ENCODE data around the gene PGF.

The PGF gene

DNA sequence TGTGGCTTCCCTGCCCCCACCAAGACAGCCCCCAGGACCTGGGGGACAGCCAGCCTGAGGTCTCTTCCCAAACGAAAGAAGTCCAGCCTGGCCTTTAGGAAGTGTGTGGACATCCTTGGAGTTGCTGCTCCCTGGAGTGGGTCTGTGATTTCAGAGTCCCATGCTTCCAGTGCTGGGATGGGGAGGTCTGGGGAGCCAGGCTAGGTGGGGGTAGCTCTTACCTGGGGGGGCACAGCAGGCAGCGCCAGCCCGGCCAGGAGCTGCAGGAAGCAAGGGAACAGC, 509 bp downstream of the PGF start:
- DNase-seq, result no peak

DNA sequence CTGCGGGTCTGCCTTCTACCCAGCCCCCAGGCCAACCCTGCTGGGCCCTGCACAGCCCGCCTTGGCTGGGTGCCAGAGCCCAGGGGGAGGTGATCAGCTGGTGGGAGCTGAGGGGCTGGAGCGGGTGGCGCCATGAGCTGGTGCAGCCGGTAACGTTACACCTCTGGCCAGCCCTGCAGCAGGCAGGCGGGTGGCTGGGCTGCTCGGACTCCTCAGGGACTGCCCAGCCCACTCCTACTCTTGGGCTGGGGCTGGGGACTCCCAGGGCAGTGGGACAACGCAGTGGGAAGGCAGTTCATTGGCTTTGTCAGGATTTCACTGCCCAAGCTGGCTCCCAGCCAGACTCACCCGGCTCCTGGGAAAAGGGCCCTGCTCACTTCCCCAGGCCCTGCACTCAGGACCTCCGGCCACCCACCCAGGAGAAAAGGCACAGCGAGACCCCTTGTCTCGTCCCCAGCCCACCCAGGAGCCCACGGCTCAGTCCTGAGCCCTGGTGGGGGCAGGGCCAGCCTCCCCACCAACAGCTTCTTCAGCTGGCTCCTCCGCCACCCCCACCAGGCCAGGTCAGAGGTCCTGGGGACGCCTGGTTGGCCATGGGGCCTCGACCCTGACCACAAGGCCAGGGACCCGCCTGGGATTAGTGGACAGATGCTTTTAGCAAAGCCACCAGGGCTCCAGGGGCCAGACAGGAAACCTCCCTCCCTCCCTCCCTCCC, 1.0 kb downstream of the PGF start:
- no peak for DNase-seq

DNA sequence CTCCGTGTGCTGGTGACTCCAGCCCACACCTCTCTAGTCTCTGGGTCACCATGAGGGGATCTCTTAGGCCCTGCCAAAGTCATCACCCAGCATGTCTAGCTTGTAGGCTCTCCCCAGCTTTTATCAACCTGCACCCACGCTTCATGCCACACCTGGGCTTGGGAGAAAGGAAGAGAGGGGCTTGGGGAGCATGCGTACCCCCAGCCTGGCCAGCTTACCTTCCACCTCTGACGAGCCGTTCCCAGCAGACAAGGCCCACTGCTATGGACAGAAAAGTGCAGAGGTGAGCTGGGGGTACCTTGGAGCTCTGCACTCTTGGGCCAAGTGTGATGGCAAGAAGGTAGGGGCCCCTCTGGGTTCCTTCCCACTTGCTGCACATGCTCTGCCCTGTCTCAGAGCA, 1.7 kb downstream of the PGF start:
- no peak for DNase-seq

DNA sequence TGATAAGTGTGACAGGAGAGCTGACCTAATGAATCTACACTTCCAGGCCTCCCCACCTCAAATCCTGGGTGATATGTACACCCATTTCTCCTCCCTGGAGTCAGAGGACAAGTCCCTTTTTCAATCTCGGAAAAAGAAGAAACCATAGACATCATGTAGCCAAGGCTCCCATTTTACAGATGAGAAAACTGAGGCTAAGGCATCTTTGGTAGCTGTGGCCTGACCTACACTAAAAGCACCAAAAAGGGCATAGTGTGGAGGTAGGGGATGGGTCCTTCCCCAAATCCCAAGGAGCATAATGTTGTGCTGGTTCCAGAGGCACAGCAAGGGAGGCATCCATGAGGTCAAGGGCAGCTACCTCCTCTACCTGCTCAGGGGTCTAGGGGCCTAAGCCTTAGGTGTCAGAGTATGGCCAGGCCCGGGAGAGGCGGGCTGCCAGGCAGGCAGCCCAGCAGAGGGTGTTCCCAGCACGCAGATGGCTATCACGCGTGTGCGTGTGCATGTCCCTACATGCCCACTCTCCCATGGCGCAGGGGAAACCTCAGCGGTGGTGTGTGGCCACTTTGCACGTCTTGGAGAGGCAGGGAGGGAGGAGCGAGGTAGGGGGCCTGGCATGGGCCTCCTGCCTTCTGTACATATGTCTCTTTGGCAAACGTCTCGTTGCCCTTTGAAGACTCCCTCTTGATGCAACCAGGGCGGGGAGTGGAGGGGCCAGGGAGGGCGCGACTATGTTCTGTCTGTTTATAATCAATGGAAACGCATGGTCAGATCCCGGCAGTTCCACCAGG, 2.5 kb downstream of the PGF start:
- no peak for DNase-seq

DNA sequence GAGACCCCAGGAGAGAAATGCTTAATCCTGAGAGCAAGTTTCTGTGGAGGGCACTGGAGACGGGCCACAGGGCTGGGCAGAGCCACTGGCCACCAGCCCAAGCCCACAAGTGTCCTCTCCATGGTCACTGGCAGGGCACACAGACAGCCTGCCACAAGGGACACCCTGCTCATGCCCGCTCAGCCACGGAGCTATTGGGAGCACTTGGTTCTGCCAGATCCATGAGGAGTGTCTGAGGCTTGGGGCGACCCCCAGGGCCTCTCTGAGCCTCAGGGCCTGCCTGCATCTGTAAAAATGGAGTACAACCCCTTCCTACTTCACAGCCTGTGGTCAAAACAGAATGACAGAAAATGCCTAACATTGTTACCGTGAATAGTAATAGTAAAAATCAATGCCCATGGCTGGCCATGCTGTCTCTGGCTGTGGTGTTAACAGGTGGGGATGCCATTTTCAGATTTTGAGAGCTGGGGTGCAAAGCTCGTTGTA, 3.2 kb downstream of the PGF start:
- DNase-seq, result no peak

DNA sequence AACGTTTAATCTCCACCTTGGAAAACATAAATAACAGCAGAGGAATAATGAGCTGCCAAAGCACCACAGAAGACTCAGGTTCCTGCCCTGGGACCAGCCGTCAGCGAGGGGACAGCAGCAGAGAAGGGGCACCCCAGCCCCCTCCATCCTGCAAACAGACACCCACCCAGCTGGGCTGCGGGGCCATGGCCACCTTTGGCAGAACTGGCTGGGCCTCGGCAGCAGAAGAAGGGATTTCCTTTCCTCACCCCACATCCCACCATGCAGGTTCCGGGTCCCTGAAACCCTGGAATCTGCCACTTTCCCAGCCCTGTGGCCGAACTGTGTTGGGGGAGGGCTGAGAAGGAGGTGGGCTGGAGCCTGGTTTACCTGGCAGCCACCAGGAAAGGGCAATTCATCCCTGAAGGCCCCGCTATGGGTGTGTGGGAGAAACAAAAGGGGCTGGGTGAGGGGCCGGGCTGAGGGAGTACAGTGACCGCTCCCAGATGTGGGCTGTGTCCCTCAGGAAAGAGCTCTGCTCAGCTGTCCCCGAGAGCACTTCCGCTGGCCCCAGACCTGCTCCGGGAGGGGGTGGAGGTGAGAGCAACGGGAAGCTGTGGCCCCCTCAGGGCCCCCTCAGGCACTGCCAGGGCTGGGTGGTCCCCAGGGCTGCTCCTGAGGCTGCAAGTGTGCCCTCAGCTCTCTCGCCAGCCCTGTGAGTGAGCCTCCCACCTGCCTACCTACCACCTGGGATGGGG, 3.8 kb downstream of the PGF start:
- no peak for DNase-seq

DNA sequence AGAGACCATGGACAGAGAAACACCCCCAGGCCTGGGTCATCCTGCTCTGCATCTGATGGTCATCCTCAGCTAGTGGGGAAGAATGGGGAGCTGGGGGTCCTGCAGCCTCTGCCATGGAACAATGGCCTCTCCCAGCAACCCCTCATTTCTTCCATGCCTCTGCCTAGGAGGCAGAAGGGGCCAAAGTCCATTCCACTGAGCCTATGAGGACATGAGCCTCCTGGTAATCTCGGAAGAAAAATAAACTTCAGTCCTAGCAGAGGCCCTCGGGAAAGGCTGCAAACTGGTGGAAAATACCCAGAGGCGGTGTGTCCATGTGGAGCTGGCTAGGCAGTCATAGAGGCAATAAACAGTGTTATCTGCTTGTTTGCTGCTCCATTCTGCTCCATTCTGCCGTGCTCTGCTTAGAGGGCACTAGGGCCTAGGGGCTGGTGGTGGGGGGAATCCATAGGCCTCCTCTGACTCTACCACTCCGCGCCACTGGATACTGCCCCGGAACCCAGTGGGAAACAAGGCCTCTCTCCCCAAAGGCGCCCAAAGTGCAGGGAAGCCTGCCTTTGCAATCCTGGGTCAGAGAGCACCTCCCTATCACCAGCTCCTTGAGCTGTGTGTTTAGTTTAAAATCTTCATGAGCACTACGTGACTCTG, 4.5 kb downstream of the PGF start:
- no peak for DNase-seq

DNA sequence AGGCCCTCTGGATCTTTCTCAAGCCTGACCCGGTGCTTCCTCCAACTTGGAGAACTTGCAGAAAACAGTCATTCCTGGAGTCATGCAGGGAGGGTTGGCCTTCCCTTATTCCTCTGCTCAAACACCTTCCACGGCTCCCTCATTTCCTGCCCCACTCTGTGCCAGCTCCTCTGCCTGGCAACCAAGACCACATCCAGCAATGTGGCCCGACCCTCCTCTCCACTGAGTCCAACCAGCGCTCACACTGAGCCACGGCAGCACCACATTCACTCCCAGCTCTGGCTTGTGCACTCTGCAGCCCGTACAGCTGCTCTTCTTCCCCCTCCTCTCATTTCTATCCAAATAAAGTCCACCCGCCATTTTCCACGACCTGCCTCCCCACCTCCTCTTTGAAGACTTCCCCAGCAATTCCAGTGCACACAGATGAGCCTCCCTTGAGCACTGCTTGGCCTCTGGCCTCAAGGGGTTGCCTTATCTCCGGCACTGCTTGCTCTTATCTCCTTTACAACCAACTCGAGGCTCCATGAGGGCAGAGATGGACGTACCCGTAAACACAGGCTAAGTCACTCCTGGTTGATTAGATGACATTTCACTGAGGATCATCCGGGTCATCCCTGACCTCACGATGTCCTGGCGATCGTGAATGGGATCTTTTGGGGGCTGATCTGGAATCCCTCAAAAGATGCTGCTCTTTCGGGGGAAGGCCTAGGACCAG, 5.4 kb downstream of the PGF start:
- DNase-seq, result no peak

DNA sequence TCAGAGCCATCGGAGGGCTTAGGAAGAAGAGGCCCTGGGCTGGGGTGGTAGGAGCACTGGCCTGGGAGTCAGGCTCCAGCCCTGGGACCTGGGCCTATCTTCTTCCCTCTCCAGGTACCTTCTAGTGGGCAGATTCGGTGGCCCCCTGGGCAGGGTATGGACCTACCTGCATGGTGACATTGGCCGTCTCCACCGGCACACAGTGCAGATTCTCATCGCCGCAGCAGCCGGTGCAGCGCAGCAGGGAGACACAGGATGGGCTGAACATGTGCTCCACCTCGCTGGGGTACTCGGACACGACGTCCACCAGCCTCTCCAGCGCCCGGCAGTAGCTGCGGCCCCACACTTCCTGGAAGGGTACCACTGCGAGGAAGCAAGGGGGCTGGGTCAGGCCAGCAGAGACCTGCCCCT, 6.2 kb downstream of the PGF start:
- no peak for DNase-seq

DNA sequence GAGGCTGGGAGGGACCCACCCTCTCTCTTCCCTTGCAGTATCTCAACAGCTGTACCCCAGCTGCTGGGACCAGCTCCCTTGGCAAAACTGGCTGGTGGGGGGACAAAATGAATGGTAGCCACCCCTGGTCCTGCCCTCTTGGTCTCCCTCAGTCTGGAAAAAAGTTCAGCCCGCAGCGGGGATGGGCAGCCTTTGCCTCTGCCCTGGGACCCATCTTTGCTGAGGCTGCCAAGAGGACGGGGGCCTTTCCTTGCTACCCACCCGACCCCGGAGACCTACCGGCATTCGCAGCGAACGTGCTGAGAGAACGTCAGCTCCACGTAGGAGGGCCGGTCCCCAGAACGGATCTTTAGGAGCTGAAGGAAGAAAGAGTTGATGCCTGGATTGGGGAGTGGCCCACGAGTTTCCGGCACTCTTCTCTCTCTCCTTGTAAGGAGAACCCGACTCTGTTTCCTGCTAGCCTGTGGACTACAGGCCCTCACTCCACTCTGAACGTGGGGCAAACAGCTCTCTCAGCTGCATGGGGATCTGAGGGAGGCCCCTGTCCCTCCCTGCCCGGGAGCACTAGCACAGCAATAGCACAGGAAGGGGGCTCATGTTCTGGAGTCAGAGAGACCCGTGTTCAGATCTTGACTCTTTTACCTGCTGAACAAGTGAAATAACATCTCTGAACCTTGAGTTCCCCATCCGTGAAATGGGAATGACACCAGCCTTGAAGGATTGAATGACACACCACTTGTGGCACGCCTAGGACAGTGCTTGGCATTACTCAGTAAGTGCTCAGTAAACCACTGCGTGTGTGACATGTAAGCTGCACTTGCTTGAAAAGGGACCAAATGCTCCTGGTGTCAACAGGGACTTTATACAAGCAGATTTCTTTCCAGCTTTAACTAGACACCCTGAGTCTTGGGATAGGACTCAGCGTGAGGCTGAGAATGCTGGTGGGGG, 6.9 kb downstream of the PGF start:
- DNase-seq, result no peak

DNA sequence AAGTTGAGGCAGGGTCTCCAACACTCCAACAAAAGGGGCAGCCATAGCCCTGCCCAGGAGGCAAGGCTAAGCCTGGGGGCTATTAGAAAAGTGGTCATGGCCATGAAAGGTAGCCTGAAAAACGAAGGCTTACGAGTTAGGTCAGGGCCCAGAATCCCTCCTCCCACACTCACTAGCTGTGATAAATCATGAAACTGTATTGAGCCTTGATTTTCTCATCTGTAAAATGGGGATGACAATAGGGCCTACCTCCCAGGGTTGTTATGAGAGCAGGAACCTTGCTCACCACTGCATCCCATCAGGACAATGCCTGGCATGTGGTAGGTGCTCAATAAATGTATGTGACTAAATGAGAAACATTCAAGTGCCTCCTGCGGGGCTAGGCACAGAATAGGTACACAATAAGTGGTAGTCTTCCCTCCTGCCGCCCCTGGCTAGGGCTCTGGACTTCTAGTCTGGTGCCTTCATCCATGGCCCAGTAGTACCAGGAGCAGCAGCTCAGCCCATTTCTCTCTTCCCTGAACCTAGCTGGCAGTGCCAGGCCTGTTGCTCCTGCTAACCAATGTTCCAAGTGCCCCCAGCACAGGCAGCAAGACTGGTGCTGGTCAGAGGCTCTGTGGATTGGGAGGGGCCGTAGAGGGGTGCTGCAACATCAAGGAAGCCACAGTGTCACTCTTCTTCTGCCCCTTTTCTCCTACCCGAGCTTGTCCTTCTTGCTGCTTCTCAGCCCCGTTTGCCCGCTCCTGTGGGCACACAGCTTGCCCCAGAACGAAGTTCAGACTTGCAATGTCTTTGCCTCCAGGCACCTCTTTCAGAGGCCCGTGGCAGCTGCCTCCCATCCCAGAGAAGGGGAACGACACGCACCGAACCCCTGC, 7.8 kb downstream of the PGF start:
- no peak for DNase-seq

DNA sequence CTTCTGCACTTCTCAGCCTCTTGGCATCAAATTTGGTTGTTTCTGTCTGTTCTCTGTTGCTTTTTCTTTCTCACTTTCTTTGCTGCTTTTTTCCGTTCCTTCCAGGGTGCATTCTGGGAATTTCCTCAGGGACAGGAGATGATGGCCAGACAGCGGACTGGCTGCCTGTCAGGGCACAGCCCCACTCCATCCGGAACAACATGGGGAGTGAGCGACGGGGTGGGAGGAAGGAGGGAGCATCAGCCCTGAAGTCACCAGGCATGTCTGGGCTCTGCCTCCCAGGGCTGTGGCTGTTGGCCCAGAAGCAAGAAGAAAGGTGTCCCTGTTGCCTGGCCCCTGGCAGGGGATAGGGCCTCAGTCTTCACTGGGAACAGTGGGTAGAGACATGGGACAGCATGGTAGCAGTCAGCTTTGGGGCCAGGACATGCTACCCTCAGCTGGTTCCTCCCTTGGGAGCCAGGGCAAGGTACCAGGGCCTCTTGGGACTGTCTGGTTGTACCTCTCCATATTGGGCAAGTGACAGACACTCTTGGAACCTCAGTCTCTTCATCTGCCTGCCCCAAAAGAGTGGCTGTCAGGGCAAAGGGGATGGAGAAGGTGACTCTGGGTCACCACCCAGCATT, 8.6 kb downstream of the PGF start:
- no peak for DNase-seq

DNA sequence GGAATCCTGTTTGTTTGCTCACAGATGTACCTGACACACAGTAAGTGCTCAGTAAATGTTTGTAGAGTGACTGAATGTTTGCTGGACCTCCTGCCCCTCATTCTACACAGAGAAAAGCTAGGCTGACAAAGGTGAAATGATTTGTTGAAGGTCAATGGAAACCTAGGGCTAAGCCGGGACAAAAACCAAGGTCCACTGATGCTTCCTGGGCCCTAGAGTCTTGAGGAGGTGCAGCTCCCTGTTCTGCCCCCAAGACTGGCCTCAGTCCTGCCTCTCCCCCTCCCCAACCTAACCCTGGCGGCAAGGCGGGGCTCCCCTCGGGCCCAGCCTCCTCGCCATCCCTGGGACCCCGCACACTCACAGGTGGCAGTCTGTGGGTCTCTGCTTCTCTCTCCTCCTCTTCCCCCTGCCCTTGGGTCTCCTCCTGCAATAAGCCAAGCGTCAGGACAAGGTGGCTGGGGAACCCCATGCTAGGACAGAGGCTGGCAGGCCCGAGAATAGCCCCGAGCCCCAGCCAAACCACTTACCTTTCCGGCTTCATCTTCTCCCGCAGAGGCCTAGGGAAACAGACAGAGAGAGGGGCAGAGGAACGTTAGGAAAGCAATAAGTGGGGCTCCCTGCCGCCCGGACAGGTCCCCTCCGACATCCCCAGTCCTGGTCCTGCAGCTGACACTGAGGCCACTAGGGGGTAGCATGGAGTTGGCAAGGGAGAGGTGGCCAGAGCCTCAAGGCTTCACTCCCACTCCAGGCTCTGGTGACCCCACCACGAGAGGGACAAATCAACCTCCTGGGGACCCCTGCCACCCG, 9.3 kb downstream of the PGF start:
- peak; percentile 73 for DNase-seq

DNA sequence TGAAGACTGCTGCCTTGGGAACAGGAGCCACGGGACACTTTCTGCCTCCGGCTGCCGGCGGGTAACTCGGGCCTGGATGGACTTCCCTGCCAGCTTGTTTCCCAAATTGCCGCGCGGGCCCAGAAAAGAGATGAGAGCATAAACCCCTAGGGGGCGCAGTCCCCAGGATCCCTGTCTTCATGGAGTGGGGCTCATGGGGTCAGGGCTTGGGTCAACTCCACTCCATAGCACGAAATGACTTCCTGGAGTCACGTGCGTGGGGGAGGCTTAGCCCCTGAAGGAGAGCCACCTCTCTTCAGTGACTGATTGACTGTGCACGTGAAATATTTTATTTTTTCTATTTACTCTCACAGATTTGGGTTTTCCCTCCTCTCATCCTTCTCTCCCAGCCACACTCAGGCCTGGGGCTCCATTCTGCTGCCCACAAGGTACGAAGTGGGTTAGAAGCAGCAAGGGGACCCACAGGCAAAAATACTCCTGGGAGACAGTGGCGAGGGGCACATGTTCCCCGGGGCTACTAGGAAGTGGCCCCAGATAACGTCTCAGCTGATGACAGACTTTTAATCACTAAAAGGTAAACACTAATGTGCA, 10.0 kb downstream of the PGF start:
- no peak for DNase-seq

DNA sequence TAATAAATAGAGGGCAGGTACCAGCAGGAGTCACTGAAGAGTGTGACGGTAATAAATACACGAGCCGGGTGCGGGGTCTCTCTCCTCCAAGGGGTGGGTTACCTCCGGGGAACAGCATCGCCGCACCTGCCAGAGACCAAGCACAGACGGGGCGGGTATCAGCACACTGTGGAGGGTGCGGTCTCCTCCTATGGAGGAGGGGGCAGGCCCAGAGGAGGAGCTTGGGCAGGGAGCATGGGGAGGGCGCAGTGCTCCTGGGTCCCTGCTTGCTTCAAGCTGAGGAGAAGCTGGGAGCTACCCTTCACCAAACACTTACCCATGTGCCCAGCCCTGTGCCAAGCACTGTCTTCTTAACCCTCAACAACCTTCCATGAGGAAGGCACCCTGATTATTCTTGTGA, 12.8 kb downstream of the PGF start:
- DNase-seq, result no peak

DNA sequence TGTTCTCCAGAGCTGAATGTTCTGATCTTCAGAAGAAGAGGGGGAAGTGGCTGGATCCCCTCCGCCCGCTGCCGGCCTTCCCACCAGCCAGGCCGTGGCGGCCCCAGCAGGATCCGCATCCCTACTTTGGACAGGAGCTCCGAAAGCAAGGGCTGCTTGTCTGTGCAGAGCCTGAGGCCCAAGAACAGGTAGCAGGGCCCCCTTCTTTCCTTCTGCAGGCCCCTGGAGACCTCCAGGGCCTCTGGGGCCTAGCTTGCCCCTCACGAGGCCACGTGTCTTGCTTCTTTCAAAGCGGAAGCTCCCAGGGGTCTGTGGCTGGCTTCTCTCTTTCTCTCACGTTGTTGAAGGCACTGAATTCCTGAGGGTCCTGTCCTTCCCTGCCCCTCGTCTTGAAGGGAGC, 13.2 kb downstream of the PGF start:
- DNase-seq, result no peak

DNA sequence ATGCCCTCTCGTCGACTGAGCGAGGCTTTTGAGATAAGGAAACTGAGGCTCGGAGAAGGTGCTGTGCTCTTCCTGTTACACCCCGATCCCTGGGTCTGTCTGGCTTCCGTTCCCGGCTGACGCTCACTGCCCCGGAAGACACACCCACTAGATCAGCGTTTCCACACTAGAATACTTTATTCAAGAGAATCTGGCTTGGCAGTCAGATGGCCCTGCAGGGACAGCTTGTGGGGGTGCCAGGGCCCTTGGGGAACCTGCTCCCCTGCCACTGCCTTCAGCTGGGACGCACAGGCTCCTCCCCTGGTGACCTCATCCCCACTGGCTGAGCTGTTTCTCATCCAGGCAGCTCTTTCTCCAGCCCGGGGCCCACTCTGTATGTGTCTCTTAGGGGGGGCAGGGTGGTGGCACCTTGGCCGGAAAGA, 13.7 kb downstream of the PGF start:
- DNase-seq, result peak; percentile 51

DNA sequence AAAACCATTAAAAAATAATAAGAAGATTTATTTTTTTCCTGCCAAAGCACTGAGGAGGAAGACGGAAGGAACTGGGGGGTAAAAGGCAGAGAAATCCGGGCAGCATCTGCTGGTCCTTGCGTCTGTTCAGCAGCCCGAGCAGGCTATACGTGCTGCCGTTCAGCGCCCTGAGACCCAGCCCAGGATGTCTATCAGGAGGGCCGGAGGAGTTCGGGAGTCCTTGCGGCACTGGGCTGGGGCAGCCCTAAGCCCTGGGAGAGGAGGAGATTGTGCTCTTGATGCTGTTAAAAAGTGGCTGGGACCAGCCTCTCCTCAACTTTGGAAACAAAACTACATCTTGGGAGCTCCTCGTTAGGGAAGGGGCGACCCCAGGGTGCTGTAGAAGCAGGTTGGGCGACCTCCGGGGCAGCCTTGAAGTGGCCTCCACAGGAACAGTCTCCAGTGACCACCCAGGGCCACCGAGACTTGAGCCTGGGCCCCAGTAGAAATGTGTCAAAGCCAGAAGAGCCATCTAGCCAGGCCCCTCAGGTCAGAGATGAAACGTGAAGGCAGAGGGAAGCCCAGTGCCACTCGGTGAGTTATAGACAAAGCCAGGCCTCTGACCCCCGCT, 14.3 kb downstream of the PGF start:
- DNase-seq, result no peak

Measured in activated CD4-positive, alpha-beta T cell treated with anti-CD3 and anti-CD28 coated beads, Interleukin-2, amount 50 U/mL, for 1 hour (primary cell).